Activated B cell treated with CpG ODN at 0.5 μM for 24 hours (primary cell): ENCODE data around the gene GOLGA7B. TPM values are rescaled to one million over a fixed set of nuclear protein-coding genes. Genes with fewer than 3 reads are reported as not detected.
"Not testable (repeated sequence)": the region's sequence is repeated elsewhere in the genome, so short reads cannot be mapped to it uniquely, and the experiment has no call there.

Experiments
- ATAC-seq: fragments of 200-7000 bp; cut with Tn5 transposase; one replicate; pipeline ENCODE4 v1.10.0; 2021; ENCODE audit warnings: low read depth, mild to moderate bottlenecking, moderate library complexity
- CTCF ChIA-PET: fragments of 350-600 bp; sonication (Branson Sonifier 250); formaldehyde crosslinking; loops from one replicate; lab custom pipeline; 2021; ENCODE audit warnings: antibody characterized with exemption; lab: Charles Lee
- POLR2A ChIA-PET: fragments of 350-600 bp; sonication (Branson Sonifier 250); formaldehyde crosslinking; loops from one replicate; lab custom pipeline; 2021; ENCODE audit warnings: antibody characterized with exemption; lab: Charles Lee
- DNase-seq: peaks from one replicate; pipeline ENCODE4 v3.0.0; 2022
- H3K27ac Mint-ChIP-seq: one replicate; pipeline ENCODE4 v1.8.0; 2020; ENCODE audit warnings: mixed read lengths
- H3K27me3 Mint-ChIP-seq: one replicate; pipeline ENCODE4 v1.8.0; 2021; ENCODE audit warnings: mixed read lengths
- H3K36me3 Mint-ChIP-seq: one replicate; pipeline ENCODE4 v1.8.0; 2021; ENCODE audit warnings: low read depth, mixed read lengths
- H3K4me1 Mint-ChIP-seq: one replicate; pipeline ENCODE4 v1.8.0; 2021; ENCODE audit warnings: mixed read lengths
- H3K4me3 Mint-ChIP-seq: one replicate; pipeline ENCODE4 v1.8.0; 2020; ENCODE audit warnings: mild to moderate bottlenecking, mixed read lengths
- H3K9me3 Mint-ChIP-seq: one replicate; pipeline ENCODE4 v1.8.0; 2020; ENCODE audit warnings: mixed read lengths
- CTCF ChIP-seq: fragments of 200-600 bp; IDR thresholded peaks from one replicate; pipeline ENCODE4 v1.8.0; 2022; ENCODE audit warnings: antibody characterized with exemption, mild to moderate bottlenecking
- intact Hi-C: fragments of 100-400 bp; cut with micrococcal nuclease; formaldehyde crosslinking; loops from one replicate; pipeline ENCODE4 v1.15.1; 2024
- total RNA-seq: library from RNA; stranded (reverse); gene quantifications from 2 replicates; pipeline ENCODE4 v1.2.3, GENCODE V29; 2022

GOLGA7B gene
- total RNA-seq, 1 donor from 2014 or later, result 0.04 TPM

- no peak for TF ChIP-seq CTCF
- Mint-ChIP-seq H3K27ac (no peak overlapping the region), H3K9me3 (no peaks in the 10 kb centered on the region), H3K4me1 (no peaks in the 10 kb centered on the region), H3K27me3 (peaks cover 6% of the 10 kb centered on the region), H3K36me3 (no peaks in the 10 kb centered on the region), H3K4me3 (no peak overlapping the region)
- no peak for ATAC-seq
- ChIA-PET CTCF (no interaction called here), POLR2A (no interaction called here)
- intact Hi-C loops, result no loop called here
- no peak for DNase-seq
These were observed 19.6 kb upstream of the GOLGA7B start for GRCh38 chr10:97830064-97830463.

- Mint-ChIP-seq H3K4me3 (no peak overlapping the region), H3K27ac (no peak overlapping the region), H3K36me3 (no peaks in the 10 kb centered on the region), H3K4me1 (no peaks in the 10 kb centered on the region), H3K27me3 (peaks cover 6% of the 10 kb centered on the region), H3K9me3 (no peaks in the 10 kb centered on the region)
- intact Hi-C loops, result no loop called here
- CTCF ChIA-PET, result no interaction called here
- TF ChIP-seq CTCF, result no peak
- no peak for DNase-seq
- ATAC-seq, result no peak
- POLR2A ChIA-PET, result no interaction called here
These were observed 18.4 kb upstream of the GOLGA7B start for GRCh38 chr10:97831259-97831658.

- DNase-seq (no peak), ATAC-seq (no peak)
- no peak overlapping the region for H3K4me3 Mint-ChIP-seq
- intact Hi-C loops, result no loop called here
- ChIA-PET POLR2A (no interaction called here), CTCF (no interaction called here)
- no peaks in the 10 kb centered on the region for H3K4me1 Mint-ChIP-seq
- H3K27ac Mint-ChIP-seq, result no peak overlapping the region
- TF ChIP-seq CTCF, result no peak
- no peaks in the 10 kb centered on the region for H3K36me3 Mint-ChIP-seq
- H3K27me3 Mint-ChIP-seq, result peaks cover 8% of the 10 kb centered on the region
- H3K9me3 Mint-ChIP-seq, result no peaks in the 10 kb centered on the region
These were observed 13.2 kb upstream of the GOLGA7B start for GRCh38 chr10:97836446-97836845.

DNA sequence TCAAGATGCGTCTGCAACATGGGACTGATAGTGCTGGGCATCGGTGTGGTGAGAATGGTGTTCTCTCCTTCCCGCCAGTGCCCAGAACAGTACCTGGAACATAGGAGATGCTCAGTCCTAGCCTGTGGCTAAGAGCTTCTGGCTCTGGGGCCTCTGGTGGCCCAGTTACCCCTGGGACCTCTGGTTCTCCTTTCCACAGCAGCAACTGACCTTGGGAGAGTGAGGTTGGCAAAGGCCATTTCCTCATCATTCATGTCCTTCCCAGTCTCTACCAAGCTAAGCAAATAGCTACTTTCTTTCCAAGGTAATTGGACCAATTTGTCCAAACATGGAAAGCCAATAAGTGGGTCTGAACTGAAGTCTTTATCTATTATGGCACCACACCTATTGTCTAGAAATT is 11.6 kb upstream of the GOLGA7B start:
- POLR2A ChIA-PET, result no interaction called here
- Mint-ChIP-seq H3K4me3 (no peak overlapping the region), H3K36me3 (no peaks in the 10 kb centered on the region), H3K27ac (no peak overlapping the region), H3K4me1 (no peaks in the 10 kb centered on the region), H3K9me3 (no peaks in the 10 kb centered on the region), H3K27me3 (peaks cover 11% of the 10 kb centered on the region)
- intact Hi-C loops, result no loop called here
- DNase-seq (no peak), ATAC-seq (no peak)
- CTCF ChIA-PET, result no interaction called here
- no peak for TF ChIP-seq CTCF

- CTCF ChIA-PET, intact Hi-C loops, DNase-seq, ATAC-seq, H3K4me1 Mint-ChIP-seq, H3K27ac Mint-ChIP-seq, H3K4me3 Mint-ChIP-seq, H3K9me3 Mint-ChIP-seq, H3K36me3 Mint-ChIP-seq, POLR2A ChIA-PET: not testable (repeated sequence)
- peaks cover 11% of the 10 kb centered on the region for H3K27me3 Mint-ChIP-seq
These were observed 8.5 kb upstream of the GOLGA7B start for GRCh38 chr10:97841166-97841565.

GRCh38 chr10:97842114-97842513 is 7.5 kb upstream of the GOLGA7B start:
- H3K4me3 Mint-ChIP-seq, H3K4me1 Mint-ChIP-seq, DNase-seq, POLR2A ChIA-PET, H3K27me3 Mint-ChIP-seq, H3K9me3 Mint-ChIP-seq, CTCF ChIA-PET, H3K27ac Mint-ChIP-seq, ATAC-seq, intact Hi-C loops, H3K36me3 Mint-ChIP-seq: not testable (repeated sequence)
